ENCODE results near the gene MAMDC4. TPM values are rescaled to one million over a fixed set of nuclear protein-coding genes. Genes with fewer than 3 reads are reported as not detected.

MAMDC4 gene
- total and polyA plus RNA-seq, 2 of the 8 experiments (the other 6 are each of a cell fraction or from before 2014, with no cell fraction given), result 3.1 to 4.5 TPM

- Histone ChIP-seq H2BK120ac (replicated peaks; ENCODE audit: low read depth, low read length) (no peak overlapping the region), H3K36me3 (ENCODE audit: control insufficient read depth in 2 of 4, insufficient read depth in 4 of 4, low read length in 3 of 4) (peaks cover 0 to 23% (median 4%) of the 10 kb centered on the region in 4 experiments; a peak in 3 of 8 replicates), H4K8ac (ENCODE audit: extremely low read depth, insufficient read depth, low read length) (no peak overlapping the region; the same call in 1 of the 2 replicates), H2BK12ac (ENCODE audit: low read depth, low read length) (no peak overlapping the region), H4K20me1 (replicated peaks in 1 of 2; ENCODE audit: control insufficient read depth in 1 of 2, insufficient read depth in 2 of 2, low read length in 2 of 2) (peaks cover 1 to 6% of the 10 kb centered on the region in 2 experiments), H3K4me2 (ENCODE audit: insufficient read depth in 1 of 2, low read depth in 2 of 2, low read length in 2 of 2) (no peak overlapping the region), H3K56ac (replicated peaks; ENCODE audit: insufficient read length, low read depth, low read length) (no peak overlapping the region), H2BK5ac (ENCODE audit: low read depth, low read length) (no peak overlapping the region), H3K9ac (replicated peaks in 1 of 4; ENCODE audit: extremely low read depth in 1 of 4, low read depth in 3 of 4, low read length in 3 of 4) (no peak overlapping the region), H3K4ac (replicated peaks; ENCODE audit: insufficient read length, low read depth, low read length) (no peak overlapping the region), H3K27me3 (replicated peaks in 1 of 4; ENCODE audit: control insufficient read depth in 3 of 4, extremely low read depth in 1 of 4, insufficient read depth in 3 of 4, low read length in 3 of 4) (no peaks in the 10 kb centered on the region), H3K14ac (ENCODE audit: insufficient read length) (no peak overlapping the region), H3K18ac (ENCODE audit: extremely low read depth, low read length) (no peak overlapping the region), H4K91ac (replicated peaks; ENCODE audit: insufficient read length, low read length) (no peak overlapping the region), H3K23ac (ENCODE audit: insufficient read length) (no peak overlapping the region), H3K79me2 (ENCODE audit: control insufficient read depth in 1 of 2, insufficient read depth in 2 of 2, low read length in 2 of 2) (no peaks in the 10 kb centered on the region), H3K27ac (ENCODE audit: low read depth, low read length) (no peak overlapping the region), H2AK5ac (ENCODE audit: low read depth, low read length) (no peak overlapping the region), H2BK15ac (ENCODE audit: low read length) (no peak overlapping the region), H3K4me3 (ENCODE audit: extremely low read depth in 1 of 4, insufficient read depth in 2 of 4, low read depth in 3 of 4, low read length in 4 of 4) (no peak overlapping the region), H3K9me3 (ENCODE audit: insufficient read depth in 2 of 2, low read depth in 1 of 2, low read length in 1 of 2) (no peaks in the 10 kb centered on the region), H4K5ac (ENCODE audit: insufficient read length, low read depth, low read length) (no peak overlapping the region), H2BK20ac (ENCODE audit: low read length) (no peak overlapping the region), H2AFZ (ENCODE audit: low read length) (no peak overlapping the region), H3K79me1 (ENCODE audit: low read depth, low read length) (no peaks in the 10 kb centered on the region), H3K23me2 (ENCODE audit: low read depth, low read length) (no peaks in the 10 kb centered on the region), H3K4me1 (replicated peaks in 1 of 4; ENCODE audit: control insufficient read depth in 3 of 4, insufficient read depth in 4 of 4, low read length in 3 of 4) (peaks cover 5 to 24% (median 16%) of the 10 kb centered on the region in 4 experiments)
- POLR2A ChIA-PET (ENCODE audit: partially characterized antibody), result interaction anchor here (1.3 to 20.5 kb wide), 4 partner anchors 8 to 84 kb away, joined by 3 to 248 read pairs (median 47); partner anchors contain the start of gene MAMDC4
- TF ChIP-seq ATF2 (IDR thresholded peaks at IDR 0.05; ENCODE audit: low read length), result no peak
- TF ChIP-seq POLR2A (IDR thresholded peaks at IDR 0.05; ENCODE audit: control extremely low read depth in 1 of 2, low read depth in 2 of 2, low read length in 2 of 2), result peak in 1 of 2 experiments; percentile 13; a peak in 1 of 3 replicates
- TF ChIP-seq SIN3A (conservative IDR thresholded peaks at IDR 0.05 in 1 of 2, IDR thresholded peaks at IDR 0.05 in 1 of 2; ENCODE audit: low read depth in 1 of 2, low read length in 2 of 2), result no peak
- TF ChIP-seq HDAC6 (IDR thresholded peaks at IDR 0.05; ENCODE audit: low read depth, low read length), result no peak
- CTCF ChIA-PET (ENCODE audit: partially characterized antibody), result interaction anchor here (0.6 to 8.9 kb wide), 3 partner anchors 7 to 198 kb away, joined by 4 to 131 read pairs (median 55); no protein-coding TSS in a partner anchor
- no peak for DNase-seq (ENCODE audit: low read depth in 1 of 2, low spot score in 2 of 2)
- WGBS, 2 experiments (ENCODE audit: extremely low coverage in 1 of 2, insufficient coverage in 1 of 2, insufficient read length in 1 of 2, insufficient replicate concordance in 2 of 2, low coverage in 1 of 2, low lambda C conversion rate in 2 of 2, missing lambda C conversion rate in 1 of 2), result 90% methylated on average over 19 of the region's 29 CpGs; no CpG with 5 or more reads in 1 of the 2 experiments
- FAIRE-seq, result no peak
Measured at GRCh38 chr9:136838314-136839228, 13.6 kb upstream of the MAMDC4 start.

Data from H1 (cell line).